Measurements from ENCODE around the gene POMGNT2.

Gene POMGNT2

DNA sequence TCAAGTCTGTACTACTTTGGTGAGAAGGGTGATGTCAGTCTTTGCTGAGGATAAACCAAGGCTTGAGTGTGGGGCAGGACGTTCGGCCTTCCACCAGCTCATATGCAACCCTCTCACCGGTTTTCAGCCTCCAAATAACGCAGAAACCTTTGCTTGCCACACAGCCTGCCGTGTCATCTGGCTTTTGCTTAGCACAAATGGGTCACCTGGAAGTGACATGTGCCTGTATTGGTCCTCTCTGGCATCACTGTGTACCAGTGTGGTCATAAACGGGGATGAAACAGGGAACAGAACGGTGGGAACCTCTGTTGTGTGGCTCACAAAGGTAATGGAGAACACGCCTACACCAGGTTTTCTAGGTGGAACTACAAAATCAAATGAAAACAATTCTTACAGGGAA lies 7.1 kb downstream of the POMGNT2 start:
- no peak for DNase-seq

DNA sequence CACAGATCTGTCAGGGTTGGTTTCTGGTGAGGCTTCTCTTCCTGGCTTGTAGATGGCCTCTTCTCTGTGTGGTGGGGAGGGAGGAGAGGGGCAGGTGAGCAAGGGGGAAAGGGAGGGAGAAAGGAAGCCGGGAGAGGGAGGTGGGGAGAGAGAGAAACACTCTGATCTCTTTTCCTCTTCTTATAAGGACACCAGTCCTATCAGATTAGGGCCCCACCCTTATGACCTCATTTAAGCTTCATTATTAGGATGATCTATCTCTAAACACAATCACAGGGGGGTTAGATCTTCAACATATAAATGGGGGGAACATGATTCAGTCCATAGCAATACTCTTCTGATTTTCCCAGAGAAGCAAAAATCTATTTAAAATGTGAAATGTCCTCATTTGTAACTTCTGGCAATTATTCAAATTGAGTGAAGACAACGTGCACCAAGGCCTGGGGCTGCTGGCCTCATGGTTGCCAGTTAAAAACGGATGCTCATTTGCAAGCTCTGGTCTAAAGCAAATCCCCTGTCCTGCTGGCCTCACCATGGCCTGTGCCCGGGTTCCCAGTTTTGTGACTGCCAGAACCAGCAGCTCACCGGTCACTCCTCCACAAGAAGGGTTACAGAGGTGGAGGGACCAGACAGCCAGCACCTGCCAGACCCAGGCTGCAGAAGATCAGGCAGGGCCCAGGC lies 8.3 kb downstream of the POMGNT2 start:
- DNase-seq = no peak

DNA sequence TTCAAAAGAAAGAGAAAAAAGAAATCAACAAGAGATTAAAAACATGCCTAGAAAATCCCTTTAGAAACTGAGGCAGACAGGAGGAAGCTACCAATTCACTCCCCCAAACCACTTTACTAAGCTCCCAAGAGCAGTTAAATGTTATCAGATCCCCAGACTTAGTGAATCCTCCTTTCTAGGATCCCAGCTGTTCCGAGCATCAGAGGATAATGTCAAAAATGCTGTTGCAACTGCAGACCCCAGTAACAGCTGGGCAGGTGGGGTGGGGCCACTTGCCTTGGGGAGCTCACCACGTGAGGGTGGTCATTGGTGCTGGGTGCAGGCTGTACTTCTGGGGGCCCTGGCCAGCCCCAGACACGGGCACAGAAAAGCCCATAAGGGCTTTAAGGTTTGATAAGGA lies 9.1 kb downstream of the POMGNT2 start:
- no peak for DNase-seq

DNA sequence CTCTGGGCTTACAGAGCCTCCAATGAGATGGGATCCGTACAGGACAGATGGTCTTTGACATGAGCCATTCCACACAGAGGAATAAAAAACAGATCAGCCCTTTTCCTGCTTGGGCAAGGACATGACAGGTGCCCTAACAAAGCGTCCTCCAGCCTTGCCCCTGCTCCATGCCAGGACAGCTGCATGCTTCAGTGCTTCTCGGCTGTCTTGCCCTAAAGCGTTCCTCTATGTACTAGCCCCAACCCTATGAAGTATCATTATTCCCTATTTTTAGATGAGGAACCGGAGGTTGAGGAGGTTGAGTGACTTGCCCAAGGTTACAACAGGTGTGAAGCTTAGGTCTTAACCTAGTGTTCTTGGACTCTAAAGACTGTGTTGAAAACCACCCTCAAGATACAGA lies 10.5 kb downstream of the POMGNT2 start:
- DNase-seq = no peak

DNA sequence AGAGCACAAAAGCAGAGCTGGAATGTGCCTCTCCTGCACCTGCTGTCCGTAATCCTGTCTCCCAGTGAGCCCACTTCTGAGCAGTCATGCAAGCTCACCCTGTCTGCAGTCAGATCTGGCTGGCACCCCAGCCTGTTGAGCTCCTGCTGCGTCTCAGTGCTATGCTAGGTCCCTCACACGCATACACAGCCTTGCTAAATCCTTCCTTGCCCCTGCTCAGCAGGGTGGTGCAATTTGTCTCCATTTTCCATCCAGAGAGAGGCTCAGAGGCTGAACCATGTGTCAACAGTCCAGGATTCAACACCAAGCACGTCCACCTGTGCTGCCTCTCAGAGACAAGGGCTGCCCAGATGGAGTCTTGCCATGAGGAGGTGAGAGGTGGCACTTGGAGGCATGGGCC lies 11.0 kb downstream of the POMGNT2 start:
- DNase-seq = no peak

DNA sequence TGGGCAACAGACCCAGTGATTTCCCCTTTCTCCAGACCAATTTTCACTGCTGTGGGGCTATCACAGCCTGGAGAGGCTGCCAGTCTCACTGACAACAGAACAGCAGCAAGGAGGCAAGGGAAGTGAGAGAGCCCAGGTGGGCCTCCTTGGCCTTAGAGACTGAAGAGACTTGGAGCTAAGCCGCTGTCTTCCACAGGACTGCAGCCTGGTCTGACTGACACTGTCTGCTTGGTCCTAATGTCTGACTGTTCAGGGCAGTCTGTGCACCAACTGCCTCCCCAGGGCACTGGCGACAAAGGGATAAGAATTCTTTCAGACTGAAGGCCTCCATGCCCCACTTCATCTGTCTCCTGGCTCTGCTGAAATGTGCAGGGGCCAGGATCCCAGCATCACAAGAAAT lies 11.5 kb downstream of the POMGNT2 start:
- no peak for DNase-seq

DNA sequence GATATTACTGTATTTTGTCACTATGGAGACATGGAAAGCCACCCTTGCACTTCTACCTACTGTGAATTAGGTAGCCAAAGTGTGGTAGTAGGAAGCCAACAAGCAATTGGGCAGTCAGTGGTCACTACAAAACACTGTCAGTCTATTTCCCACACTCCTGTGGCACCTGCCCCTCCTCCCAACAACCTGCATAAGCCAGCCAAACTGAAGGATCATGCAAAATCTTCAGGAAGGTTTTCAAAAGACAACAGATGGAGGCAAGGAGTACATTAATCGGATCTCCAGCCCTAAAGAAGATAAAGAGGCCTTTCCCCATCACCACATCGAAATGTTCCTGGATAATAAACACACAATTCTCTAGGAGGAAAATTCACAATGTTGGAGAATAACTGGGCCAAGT lies 11.9 kb downstream of the POMGNT2 start:
- DNase-seq = no peak

DNA sequence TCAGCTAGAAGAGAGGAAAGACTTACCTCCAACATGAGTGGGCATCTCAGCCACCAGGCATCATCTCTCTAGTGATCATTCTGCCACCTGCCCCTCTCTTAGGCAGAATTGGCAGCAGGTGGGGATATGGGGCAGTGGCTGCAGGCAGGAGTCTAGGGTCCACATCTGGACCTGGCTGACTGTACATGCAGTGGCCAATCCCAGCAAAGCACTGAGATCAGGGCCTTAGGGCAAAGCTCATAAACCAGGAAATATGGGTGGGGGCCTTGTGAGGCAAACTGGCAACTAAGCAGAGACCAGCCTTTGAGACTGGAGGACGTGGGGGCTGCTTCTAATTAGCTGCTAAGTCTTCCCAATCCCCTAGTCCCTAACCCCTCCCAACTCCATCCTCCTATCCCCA lies 12.9 kb downstream of the POMGNT2 start:
- no peak for DNase-seq

DNA sequence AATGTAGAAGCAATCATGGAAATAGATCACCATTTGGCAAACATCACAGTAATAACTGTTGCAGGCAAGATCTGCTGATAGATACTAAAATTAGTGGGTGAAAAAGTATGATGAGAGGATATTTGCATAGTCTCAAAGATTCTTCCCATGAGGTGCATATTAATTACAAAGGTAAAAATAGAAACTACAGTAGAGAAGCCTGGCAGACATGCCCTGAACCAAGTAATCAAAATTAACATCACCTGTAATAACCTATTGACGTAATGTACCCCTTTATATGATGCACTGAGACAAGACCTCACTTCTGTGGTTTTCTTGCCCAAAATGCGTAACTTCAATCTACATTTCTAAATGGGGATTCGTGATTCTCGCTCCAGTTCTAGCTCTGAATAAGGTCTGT lies 14.4 kb downstream of the POMGNT2 start:
- no peak for DNase-seq

DNA sequence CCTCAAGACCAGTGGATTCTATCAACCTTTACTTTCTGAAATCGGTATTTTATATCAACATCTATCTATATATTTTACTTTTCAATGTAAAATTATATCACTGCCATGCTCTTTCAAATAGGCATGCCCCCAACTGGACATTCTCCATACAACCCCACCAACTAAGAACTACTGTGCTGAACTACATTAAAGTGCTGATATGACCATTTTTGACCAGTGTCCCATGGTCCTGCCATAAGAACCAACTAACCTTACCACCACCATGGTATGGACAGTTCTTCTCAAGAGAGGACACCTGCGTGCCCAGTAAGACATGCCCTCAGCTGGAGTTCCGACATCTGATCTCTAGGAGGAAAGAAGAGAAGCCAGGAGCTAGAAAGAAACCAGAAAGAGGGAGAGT lies 15.6 kb downstream of the POMGNT2 start:
- no peak for DNase-seq

DNA sequence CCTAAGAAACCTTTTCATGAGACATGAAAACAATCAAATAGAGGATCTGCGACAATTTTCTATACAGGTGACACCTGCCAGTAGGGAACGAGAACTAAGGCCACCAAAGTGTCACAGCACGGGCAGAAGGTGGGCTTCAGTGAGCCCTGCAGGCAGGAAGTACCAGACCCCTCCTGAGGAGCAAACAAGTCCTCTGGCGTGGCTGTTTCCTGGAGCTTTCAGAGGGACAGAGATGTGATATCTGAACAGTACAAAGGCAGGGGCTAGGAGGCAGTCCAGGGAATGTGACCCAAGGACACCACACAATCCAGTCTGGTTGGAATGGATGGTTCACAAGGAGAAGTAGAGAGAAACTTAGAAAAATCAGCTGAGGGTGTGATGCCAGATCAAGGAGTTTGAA lies 16.8 kb downstream of the POMGNT2 start:
- no peak for DNase-seq

DNA sequence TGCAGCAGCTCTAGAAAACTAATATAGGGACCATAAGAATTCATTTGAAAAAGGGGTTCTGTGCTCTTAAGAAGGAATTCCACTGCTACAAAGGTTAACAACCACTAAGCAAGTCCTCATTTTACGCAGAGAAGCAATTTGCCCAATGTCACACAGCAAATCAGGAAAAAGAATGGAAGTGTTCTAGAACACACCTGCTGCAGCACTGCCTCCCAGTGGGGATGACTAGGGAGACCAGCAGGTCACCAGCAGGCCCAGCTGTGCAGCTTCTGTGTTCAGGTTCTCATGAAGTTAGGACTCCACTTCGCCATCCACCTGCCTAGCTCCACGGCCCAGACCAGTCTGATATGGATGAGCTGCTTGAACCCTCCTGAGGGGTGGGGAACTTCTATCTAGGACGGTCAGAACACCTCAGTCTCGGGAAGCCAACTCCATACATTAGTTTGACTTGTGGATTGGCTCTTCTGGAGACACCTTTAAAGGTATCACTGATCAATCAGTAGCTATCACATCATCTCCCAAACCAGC lies 18.6 kb downstream of the POMGNT2 start:
- no peak for DNase-seq

DNA sequence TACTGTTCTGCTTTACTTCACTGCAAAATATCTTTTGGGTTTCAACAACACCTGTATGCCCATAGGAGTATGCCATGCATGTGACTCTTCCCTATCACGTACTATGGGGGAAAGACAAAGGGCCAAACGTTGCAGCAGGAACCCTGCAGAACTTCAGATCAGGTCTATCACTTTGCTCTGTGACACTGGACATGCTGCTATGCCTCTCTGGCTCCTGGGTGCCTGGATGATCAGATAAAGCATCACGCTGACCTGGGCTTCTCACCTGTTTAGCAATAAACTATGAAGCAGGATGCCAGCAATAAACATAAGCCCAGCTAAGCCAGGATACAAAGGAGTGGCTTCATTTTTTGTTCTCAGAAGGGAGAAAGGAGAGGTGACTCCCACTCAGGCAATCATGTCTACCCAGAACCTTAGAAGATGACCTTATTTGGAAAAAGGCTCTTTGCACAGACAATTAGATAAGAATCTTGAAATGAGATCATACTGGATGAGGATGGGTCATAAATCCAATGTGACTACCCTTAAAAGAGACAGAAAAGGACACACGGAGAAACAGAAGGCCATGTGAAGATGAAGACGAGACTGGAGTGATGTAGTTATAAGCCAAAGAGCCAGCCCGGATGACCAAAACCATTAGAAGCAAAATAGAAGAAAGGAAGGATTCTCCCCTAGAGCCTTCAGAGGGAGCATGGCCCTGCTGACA lies 19.3 kb downstream of the POMGNT2 start:
- DNase-seq = no peak

DNA sequence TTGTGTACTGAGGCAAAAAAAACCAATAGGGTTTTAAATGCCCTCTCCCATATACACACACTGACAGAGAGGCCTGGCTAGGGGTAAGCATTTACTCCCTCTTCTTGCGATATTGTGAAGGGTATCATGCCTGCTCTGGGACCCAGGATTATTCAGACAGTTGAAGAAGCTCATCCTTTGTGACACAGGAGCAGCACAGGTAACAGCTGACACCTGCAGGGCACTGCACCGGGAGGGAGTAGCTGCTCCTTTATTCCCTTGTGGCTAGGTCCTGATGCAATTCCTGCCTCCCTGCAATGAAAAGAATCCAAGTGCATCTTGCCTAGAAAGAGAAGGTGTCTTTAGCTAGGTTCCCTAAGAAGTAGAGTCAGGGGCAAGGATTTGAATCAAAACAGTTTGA lies 23.4 kb downstream of the POMGNT2 start:
- DNase-seq = no peak

DNA sequence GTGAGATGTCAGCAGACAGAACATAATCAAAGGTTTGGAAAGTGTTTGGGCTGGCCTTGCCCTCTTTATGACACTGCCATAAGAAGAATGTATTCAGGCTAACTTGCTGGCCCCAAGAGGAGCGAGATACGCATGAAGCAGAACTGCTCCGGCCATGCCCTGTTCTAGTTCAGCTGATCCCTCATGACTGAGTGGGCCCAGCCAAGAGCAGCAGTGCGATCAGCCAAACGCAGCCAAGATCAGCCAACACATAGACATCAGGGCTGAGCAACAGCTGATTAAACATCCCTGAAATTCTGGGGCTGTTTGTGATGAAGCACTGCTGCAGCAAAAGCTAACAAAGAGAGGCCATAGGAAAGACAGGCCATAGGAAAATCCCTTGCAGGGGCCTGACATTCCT lies 24.1 kb downstream of the POMGNT2 start:
- no peak for DNase-seq

DNA sequence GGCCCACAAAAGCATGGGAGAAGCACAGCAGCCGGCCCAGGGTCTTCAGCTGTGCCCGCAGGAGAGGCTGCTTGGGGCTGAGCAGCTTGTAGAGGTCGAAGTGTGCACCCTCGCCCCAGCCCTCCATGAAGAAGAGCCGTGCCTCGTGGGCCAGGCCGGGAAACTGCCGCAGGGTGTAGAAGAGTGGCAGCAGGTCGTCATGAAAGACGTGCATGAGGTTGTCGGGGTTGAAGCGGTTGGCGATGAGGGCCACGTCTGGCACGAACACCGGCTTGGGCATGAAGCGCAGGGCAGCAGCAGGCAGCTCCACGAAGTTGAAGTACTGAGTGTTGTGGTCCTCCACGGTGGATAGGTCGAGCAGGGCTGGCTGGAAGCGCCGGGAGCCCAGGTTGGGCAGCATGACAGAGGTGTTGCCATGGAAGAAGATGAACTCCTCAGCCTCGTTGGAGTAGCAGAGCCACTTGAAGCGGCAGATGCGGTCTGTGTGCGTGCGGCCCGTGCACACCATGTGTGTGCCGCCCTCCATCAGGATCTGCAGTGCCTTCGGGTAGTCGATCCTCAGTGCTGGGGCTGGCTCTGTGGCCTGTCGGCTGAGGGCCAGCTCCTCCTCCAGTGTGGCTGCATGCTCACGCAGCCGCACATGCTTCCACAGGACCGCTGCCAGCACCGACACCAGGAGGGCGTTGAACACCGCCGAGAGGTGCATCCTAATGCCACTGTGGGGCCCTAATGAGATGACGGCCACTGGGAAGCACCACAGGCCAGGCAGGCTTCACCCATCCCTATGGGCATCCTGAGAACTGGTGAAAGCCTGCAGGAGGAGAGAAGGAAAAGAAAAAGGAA lies 24.9 kb downstream of the POMGNT2 start:
- DNase-seq = no peak

DNA sequence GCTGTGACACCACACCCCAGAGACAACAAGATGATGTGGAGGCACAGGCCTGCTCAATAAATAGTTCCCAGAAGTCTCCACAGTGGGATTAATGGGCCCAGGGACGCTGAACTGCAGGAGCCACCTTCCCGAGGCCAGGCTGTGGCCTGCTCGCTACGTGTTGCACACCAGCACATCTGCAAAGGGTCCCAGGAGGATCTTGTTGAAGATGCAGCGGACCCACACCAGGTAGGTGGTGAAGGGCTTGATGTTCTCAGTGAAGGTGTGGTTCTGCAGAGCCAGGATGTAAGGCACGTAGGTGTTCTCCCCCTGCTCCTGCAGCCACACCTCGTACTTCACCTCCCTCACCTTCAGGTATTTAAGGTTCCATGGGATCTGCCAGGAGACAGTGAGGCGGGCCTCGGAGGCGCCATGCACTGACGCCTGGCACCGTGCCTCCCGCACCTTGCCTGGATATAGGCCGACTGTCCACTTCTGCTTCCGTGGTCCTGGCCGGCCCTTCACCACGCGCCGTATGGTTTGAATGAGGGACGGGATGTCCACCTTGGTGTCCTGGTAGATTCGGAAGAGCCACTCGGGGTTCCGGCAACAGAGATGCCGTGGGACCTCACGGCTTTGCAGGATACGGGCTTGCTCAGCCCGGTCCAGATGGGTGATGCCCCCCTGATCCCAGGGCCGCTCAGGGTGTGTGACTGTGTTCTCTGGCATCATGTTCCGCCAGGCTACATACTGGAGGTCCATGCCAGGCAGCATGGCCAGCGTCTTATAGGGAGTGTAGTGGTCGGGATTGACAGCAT lies 26.1 kb downstream of the POMGNT2 start:
- no peak for DNase-seq

DNA sequence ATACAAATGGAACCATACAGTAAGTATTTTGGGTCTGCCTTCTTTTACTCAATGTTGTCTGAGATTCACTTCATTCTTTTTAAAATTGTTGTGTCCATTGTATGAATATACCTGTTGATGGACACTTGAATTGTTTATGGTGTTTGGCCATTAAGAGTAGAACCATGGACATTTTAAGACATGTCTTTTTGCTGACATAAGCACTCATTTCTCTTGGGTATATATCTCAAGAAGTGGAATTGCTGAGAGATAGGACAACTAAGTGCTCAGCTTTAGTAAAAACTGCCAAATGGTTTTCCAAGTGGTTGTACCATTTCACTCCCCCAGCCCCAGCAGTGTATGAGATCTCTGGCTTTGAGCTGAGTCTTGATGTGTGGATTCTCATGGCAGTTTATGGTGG lies 28.2 kb downstream of the POMGNT2 start:
- DNase-seq = no peak

DNA sequence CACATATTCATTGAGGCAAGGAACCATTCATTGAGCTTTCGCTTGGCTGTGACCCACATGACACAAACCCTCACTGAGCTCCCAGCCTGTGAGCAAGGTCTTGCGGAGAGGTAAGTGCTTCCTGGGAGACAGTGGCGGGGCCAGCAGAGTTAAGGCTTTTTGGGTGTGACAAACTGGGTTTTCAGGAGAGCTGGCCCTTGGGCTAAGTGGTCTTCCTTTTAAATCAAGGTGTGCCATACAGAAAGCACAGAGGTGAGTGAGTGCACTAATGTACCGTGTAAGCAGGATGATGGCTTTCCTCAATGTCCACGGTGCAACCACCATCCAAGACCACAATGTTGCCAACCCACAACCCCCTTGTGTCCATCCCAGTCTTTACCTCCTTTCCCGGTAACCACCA lies 28.6 kb downstream of the POMGNT2 start:
- no peak for DNase-seq

DNA sequence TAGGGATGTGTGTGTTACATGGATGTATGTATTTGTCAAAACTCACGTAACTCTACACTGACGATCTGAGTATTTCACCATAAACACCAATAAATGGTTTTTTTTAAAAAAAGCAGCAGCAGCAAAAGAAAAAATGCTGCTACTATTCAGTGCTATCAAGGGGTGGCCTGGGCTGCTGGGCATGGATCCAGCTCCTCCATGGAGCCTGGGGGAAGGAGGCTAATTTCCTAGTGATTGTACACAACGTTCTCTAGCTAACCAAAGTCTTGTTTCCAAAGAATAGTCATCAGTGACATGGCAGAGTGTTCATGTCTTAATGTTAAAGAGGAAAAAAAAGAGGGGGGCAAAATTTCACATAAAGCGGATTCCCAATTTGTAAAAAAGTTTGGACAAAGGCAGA lies 29.0 kb downstream of the POMGNT2 start:
- no peak for DNase-seq

DNA sequence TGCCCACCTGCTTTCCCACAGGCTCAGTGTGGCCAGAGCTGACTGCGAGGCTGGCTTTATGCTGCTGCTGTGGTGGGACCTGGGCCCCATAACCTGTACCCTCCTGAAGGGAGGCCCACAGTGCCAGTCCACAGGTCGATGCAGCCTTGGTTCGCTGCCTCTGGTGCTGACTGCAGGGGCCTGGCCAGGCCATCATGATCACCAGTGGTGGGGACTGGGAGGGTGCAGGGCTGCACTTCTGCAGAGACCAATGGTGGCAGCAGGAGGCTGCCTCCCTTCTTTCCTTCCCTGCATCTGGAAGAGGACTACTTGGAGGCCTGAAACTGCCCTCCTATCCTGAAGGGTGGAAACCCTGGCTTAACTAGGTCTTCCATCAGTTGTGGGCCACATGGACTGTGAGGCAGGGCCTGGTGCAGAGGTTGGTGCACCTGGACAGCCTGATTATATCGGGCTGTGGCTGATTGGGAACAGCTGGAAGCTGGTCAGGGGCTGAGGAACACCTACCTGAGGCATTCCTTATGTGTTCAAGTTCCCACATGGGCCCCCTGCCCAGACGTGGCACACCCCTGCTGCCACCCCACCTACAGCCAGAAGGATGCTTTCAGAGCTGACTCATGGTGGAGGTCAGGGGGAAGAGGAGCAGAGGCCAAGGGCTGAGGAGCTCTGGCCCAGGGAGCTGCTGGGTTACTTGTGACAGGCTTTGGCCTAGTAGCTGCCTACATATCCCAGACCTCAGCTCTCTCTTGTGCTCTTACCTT lies 29.8 kb downstream of the POMGNT2 start:
- DNase-seq = no peak
